ENCODE data around the gene CCSER2.
"Not testable (repeated sequence)": the region's sequence is repeated elsewhere in the genome, so short reads cannot be mapped to it uniquely, and the experiment has no call there.

The CCSER2 gene

DNA sequence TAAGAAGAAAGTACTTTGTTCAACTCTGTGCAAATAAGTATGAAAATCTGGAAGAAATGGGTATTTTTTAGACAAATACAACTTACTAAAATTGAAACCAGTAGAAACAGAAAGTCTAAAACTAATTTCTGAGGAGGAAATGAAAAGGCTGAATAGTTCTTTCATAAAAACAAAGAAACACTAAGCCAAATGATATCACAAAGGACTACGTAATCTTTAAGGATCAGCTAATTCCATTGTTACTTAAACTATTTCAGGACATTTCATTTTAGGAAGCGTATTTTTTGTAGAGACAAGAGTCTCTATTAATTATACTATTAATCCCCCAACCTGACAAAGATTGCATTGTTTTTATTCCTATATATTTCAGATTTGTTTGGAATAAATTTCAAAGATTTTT, 11.2 kb upstream of the CCSER2 start:
- no peak for FAIRE-seq

DNA sequence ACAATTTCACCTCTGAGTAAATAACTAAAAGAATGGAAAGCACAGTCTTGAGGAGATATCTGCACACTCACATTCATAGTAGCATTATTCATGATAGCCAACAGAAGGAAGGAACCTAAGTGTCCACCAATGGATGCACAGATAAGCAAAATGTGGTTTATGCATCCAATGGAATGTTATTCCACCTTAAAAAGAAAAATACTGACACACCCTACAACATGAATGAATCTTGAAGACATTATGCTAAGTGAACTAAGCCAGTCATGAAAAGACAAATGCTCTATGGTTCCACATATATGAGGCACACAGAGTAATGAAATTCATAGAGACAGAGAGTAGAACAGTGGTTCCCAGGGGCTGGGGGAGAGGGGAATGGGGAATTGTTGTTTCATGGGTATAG, 6.5 kb upstream of the CCSER2 start:
- no peak for FAIRE-seq

DNA sequence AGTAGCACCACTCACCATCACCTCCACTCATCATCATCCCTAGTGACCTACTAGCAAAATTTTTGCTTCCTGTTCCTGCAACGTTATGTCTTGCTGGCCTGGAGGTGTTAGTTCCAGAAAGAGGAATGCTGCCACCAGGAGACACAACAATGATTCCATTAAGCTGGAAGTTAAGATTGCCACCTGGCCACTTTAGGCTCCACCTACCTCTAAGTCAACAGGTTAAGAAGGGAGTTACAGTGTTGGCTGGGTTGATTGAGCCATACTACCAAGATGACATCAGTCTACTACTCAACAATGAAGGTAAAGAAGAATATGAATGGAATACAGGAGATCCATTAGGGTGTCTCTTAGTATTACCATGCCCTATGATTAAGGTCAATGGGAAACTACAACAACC, 4.8 kb upstream of the CCSER2 start:
- FAIRE-seq: not testable (repeated sequence)

DNA sequence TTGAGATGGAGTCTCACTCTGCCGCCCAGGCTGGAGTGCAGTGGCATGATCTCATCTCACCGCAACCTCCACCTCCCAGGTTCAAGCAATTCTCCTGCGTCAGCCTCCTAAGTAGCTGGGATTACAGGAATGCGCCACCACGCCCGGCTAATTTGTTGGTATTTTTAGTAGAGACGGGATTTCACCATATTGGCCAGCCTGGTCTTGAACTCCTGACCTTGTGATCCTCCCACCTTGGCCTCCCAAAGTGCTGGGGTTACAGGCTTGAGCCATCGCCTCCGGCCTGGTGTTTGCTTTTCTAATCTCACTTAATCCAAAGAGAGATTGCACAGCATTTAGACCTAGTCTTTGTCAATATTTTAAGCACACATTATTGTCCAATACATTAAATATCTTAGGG, 1.4 kb upstream of the CCSER2 start:
- FAIRE-seq: not testable (repeated sequence)

DNA sequence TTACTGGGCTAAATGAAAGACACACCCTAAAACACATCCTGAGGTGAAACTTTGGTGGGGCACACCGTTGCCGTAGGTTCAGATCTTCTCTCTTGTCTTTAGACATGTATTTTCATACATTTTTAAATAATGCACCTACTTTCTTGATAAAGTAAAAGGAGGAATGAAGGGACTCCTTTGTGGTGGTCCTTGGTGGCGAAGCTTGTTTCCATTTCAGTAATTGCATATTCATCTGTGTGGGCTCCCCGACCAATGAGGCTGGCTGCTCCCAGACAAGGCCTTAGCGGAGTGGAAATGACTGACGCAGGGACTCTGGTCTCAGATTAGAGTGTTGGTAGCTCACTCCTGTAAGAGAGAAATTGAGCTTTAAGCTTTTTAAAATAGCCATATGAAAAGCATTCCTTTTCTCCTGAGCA, 815 bp downstream of the CCSER2 start:
- peak; percentile 55 for FAIRE-seq

DNA sequence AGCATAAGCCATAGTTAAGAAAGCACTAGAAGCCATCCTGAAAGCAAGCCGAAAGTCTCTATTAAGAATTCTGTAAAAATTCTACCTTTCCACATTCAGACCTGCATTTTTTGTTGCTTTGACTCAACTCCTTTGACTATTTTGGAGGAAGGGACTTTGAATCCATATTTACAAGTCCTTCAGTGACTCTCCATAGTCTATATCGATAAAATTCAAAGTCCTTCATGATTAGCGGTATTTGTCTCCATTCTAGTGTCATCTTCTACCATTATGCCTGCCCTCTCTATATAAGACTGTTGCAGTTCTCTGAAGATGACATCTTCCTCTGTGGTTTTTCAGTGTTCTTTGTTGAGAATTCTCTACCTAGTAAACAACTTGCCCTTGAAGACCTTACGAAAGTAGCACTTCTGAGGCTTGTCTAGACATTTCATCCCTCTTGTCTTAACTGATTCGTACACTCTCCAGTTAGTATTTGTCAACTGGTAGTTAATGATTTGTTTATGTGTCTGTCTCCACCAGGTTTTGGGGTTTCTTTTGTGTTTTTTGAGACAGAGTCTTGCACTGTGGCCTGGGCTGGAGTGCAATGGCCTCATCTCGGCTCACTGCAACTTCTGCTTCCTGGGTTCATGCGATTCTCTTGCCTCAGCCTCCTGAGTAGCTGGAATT, 1.7 kb downstream of the CCSER2 start:
- no peak for FAIRE-seq

DNA sequence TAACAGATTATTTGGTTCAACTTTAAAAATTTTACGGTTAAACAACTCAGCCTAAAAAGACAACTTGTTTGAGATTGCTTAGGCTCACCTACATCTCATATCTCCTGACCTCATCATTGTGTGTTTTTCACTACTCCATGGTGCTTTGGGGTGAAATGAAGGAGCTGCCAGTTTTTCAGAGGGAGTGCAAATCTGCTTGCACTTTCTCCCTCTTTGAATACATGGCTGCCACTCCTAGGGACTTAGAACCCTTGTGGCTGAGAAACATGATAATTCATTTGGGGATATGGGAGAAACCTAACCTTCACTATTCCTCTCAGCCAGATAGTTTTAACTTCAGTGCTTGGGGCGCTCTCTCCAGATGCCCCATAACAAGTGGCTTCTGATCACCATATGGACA, 2.7 kb downstream of the CCSER2 start:
- FAIRE-seq: no peak

DNA sequence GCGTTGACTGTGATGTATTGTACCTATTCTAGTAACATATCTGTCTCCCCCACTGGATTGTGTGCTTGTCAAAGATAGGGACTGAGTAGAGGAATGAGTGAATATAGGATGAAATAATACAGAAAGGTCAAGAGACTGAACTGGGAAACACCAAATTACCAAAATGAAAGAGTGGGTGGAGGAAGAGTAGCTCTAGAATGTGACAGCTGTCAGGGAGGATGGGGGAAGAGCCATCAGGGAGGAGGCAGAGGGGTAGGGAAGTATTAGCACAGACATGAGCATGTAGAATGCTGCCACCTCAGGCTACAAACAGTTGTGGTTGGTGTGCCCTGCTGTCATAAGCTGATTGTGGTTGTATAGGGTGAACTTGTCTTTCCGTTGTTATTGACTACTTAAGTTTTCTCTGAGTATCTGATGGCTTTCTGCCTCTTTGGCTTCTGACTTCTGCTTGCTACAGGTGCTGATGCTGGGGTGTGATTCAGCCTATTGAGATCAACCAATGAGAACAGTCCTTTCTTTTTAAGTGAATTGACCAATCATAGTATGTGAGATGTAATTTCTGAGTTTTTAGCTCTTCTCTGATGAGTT, 5.6 kb downstream of the CCSER2 start:
- FAIRE-seq: no peak

DNA sequence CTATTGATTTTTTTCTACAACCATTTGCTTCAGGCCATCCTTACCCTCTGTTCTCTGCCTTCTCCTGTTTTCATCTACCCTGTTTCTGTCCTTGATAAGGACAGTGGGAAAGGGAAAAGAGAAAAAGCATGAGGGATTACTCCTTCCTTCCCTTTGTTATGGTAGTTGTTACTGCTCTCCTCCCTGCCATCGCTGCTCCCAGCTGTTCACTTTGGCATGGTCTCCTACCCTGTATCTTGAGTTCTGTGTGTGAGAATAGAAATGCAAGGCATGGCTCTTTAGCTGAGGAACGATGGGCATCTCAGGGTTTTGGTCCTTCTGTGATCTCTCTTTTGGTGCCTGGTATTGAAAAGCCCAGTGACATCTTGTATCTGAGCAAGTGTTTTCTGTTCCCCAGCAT, 6.4 kb downstream of the CCSER2 start:
- no peak for FAIRE-seq

DNA sequence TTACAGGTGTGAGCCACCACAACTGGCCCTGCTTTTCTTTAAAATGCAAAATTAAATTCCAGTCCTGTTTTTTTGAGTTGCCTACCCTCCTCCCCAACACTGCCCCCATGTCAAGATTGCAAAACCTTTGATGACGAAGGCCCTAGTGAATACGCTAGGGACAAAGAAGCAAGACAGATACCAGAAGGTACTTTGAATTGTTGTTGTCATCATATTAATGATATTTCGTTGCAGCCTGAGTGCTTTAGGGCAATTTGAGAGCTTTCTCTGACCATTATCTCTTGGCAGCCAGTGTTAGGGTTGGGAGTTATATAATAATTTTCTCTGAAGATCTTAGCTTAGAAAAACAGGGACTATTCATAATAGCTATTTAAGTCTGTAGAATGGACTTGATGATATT, 7.1 kb downstream of the CCSER2 start:
- no peak for FAIRE-seq

DNA sequence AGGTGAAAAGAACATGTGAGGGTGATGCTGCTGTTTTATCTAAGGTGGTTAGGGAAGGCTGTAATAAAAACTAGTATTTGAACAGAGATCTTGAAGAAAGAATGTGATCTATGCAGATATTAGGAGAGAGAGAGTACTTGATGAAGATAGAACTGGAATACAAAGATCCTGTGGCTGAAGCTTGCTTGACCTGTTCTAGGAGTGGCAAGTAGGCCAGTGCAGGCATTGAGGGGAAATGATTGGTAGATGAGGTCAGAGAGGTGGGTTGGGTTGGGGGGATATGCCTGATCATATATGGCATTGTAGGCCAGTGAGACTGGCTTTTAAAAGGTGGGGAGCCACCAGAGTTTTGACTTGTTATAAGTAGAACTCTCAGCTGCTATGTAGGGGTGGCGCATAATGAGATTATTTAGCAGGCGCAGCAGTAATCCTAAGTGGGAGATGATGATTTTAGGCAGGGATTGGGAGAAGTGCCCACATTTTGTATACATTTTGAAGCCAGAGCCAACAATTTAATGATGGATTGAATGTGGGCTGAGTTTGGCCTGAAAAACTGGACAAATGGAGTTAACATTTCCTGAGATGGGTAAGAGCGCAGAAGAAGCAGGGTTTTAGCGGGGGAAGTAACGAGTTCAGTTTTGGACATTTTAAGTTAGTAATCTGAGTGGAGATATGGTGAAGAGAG, 8.2 kb downstream of the CCSER2 start:
- no peak for FAIRE-seq

DNA sequence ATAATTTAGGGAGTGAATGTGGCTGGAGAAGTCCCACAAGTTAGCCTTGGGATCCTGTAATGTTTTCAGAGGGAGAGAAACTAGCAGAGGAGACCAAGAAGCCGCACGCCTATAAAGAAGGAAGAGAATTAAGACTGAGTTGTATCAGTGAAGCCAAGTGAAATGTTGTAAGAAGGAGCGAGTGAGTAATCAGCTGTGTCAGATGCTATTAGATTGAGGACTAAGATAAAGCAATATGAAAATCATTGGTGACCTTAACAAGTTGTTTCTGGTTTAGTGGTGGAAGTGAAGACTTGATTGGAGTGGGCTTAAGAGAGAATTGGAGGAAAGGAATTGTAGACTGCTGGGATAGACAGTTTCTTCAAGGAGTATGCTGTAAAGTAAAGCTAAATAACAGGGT, 8.8 kb downstream of the CCSER2 start:
- no peak for FAIRE-seq

DNA sequence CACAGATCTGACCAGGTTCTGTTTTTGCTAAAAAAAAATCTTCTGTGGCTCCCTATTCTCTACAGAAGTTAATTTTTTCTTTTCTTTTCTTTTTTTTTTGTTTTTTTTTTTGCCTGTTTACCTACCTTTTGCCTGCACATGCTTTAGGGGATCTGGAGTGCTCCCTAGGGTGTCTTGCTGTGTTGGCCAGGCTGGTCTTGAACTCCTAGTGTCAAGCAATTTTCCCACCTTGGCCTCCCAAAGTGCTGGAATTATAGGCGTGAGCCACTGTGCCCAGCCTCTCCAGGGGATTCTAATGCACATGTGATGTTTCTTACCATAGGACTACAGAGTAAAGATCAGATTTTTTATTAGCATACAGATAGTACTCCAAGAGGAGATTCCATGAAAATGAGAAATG, 10.6 kb downstream of the CCSER2 start:
- FAIRE-seq: no peak

DNA sequence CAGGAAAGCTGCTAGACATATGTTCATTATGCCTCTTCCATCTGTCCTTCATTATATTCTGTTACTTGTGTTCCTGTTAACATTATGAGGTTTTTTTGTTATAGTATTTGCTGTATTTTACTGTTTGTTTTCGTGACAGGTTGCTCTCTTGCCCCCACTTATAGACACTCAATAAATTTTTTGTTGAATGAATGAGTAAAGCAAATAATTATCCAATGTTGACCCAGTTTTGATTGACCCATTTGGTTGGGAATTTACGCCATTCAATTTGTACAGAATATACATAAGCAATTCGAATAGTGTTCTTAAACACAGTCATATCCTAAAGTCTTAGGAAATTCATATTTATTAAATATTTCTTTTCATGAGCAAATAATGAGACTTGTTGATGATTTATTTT, 11.8 kb downstream of the CCSER2 start:
- FAIRE-seq: no peak

DNA sequence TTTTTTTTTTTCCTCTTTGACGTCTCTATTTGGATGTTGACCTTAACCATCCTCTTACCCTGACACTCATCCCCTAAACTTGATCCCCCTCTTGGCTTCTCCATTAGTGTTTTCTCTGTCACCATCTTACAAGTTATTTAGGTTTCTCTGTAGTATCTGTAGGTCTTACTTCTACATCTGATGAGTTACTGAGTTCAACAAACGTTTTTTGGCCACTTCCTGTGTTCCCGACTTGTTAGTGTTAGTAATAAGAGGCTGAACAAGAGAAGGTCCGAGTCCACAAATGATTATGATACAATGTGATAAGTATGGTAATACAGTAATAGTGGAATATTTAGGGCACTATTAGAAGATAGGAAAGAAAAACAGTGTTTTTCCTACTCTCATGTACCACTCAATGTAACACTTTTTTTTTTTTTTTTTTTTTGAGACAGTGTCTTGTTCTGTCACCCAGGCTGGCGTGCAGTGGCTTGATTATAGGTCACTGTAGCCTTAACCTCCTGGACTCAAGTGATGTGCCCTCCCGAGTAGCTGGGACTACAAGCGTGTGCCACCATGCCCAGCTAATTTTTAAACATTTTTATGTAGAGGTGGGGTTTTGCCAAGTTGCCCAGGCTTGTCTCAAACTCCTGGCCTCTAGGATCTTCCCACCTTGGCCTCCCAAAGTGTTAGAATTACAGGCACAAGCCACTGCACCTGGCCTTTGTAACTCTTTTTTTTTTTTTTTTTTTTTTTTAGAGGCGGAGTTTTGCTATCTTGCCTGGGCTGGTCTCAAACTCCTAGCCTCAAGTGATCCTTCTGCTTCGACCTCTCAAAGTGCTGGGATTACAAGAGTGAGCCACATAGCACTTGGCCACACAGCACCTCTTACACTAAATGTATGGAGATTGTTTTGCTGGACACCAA, 12.5 kb downstream of the CCSER2 start:
- no peak for FAIRE-seq

DNA sequence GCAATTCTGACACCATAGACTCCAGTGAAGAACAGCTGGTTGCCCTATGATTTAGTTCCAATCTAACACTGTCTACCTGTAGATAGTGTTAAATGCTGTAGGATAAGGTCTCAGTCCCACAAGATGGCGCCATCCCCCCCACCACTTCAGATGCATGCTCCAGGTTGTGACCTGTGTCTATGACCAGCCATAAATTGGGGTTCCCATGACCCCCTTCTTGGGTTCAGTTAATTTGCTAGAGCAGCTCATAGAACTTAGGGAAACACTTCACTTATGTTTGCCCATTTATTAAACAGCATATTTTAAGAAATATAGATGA, 13.1 kb downstream of the CCSER2 start:
- no peak for FAIRE-seq

DNA sequence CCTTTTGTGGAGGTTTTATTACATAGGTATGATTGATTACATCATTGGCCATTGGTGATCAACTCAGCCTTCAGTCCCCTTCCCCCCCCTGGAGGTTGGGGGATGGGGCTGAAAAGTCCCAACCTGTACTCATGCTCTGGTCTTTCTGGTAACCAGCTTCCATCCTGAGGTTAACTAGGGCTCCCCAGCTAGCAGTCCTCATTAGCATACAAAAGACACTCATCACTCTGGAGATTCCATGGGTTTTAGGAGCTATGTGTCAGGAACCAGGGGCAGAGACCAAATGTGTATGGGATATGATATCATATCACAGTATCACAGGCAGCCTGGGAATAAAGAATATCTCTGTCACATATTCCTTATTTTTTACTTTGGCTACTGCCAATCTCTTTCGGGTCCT, 13.6 kb downstream of the CCSER2 start:
- no peak for FAIRE-seq

DNA sequence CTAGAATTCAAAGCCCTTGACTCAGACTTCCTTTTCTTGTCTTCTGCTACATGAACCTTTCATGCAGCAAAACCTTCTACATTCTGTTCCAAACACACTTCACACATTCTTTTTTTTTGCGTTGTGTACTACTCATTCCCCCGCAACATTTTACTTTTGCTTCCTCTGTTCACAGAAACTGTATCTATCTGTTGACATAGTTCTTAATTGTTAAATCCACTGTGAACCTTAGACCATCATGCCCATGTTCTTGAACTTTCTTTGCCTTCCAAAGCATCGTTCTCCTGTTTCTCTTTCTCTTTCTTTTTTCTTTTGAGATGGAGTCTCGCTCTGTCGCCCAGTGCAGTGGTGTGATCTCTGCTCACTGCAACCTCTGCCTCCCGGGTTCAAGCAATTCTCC, 14.2 kb downstream of the CCSER2 start:
- FAIRE-seq: no peak

DNA sequence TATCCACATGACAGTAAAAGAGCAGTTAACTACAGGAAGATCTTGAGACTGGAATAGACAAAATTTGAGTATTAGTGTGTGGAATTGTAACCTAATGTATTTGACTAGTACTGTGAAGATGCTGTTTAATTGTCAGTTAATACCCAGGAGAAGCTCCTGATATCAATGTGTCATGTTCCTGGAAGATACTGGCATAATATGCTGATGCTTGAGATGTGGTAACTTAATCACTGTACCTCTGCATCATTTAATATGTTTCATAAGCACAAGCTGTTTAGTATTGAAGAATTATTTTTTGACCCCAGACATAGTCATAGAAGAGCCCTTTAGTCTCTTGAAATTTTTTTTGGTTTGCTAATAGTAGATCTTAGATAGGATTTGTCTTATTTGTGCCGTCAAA, 15.4 kb downstream of the CCSER2 start:
- FAIRE-seq: no peak

DNA sequence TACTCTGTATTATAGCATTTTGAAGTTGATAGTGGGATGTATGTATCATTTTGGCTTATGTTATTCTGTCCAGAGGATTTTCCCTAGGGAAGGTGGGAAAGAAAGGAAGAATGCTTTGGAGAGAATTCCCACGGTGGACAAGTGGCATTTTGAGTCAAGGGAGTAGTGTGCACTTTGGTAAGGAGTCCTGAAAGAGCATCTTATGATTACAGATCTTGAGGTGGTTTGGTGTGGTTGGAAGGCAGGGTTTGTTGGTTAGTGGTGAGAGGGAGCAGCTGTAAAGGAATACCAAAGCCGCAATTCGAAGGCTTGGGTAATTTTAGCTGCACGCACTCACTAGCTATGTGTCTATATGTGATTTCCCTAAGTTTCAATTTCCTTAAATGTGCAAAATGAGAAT, 16.1 kb downstream of the CCSER2 start:
- FAIRE-seq: no peak

DNA sequence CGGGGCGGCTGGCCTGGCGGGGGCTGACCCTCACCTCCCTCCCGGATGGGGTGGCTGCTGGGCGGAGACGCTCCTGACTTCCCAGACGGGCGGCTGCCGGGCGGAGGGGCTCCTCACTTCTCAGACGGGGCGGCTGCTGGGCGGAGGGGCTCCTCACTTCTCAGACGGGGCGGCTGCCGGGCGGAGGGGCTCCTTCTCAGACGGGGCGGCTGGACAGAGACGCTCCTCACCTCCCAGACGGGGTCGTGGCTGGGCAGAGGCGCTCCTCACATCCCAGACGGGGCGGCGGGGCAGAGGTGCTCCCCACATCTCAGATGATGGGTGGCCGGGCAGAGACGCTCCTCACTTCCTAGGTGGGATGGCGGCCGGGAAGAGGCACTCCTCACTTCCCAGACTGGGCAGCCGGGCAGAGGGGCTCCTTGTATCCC, 19.2 kb downstream of the CCSER2 start:
- FAIRE-seq: not testable (repeated sequence)

DNA sequence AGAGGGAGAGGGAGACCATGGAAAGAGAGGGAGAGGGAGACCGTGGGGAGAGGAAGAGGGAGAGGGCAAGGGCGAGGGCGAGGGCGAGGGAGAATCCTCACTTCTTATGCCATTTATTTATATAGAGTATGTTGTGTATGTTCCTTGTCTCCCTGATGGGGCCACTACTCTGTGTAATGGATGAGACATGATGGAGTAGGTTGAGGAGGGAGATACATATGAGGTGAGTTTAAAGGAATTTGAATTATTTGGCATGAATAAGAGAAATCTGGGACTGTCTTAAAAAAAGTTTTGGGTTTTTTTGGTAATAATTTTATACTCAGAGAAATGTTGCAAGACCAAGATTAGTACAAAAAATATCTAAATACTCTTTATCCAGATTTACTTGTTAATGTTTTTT, 20.1 kb downstream of the CCSER2 start:
- no peak for FAIRE-seq

DNA sequence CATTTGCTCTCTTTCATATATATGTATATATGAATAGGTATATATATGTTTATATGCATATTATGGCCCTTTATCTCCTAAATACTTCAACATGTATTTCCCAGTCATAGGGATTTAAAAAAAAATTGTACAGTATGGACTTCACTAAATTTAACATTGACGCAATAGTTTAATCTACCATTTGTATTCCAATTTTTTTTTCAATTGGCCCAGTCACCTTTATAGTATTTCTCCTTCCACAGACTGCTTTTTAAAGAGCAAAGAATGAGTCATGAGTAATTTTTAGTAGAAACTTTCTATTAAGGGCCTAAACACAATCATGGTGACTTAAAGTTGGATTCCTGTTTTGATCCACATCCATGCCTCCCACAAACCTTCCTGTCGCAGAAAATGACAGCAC, 20.5 kb downstream of the CCSER2 start:
- no peak for FAIRE-seq

All from G401.6 (cell line).